NCI-H146 treated with DMSO at 0.1 percent for 48 hours (cell line): ENCODE measurements around the gene SEMA3A.

ENCODE experiments used
- DNase-seq: peaks from one replicate; lab custom pipeline; 2025; ENCODE audit not compliant: unreplicated experiment; lab: John Stamatoyannopoulos, UW

Gene SEMA3A

GRCh38 chr7:84196084-84196503 is 1.5 kb upstream of the SEMA3A start:
- DNase-seq, result no peak

- DNase-seq, result no peak
These were observed 889 bp upstream of the SEMA3A start for GRCh38 chr7:84195295-84196060.

GRCh38 chr7:84193747-84194146 is 842 bp downstream of the SEMA3A start:
- no peak for DNase-seq

GRCh38 chr7:84191842-84192241 is 2.7 kb downstream of the SEMA3A start:
- DNase-seq, result no peak

GRCh38 chr7:84191261-84191660 is 3.3 kb downstream of the SEMA3A start:
- DNase-seq, result no peak

- no peak for DNase-seq
These were observed 4.4 kb downstream of the SEMA3A start for GRCh38 chr7:84190016-84190705.

- no peak for DNase-seq
These were observed 5.7 kb downstream of the SEMA3A start for GRCh38 chr7:84188786-84189405.

GRCh38 chr7:84187813-84188510 is 6.6 kb downstream of the SEMA3A start:
- no peak for DNase-seq

- DNase-seq, result no peak
These were observed 7.3 kb downstream of the SEMA3A start for GRCh38 chr7:84187087-84187805.

GRCh38 chr7:84183741-84184140 is 10.8 kb downstream of the SEMA3A start:
- no peak for DNase-seq

GRCh38 chr7:84182301-84182700 is 12.3 kb downstream of the SEMA3A start:
- no peak for DNase-seq

GRCh38 chr7:84181628-84182027 is 13.0 kb downstream of the SEMA3A start:
- no peak for DNase-seq

- DNase-seq, result peak; percentile 43
These were observed 16.7 kb downstream of the SEMA3A start for GRCh38 chr7:84177758-84178412.

- no peak for DNase-seq
These were observed 17.9 kb downstream of the SEMA3A start for GRCh38 chr7:84176716-84177115.

- DNase-seq, result no peak
These were observed 19.1 kb downstream of the SEMA3A start for GRCh38 chr7:84175461-84175860.

GRCh38 chr7:84170646-84171045 is 23.9 kb downstream of the SEMA3A start:
- DNase-seq, result no peak

- DNase-seq, result no peak
These were observed 32.0 kb downstream of the SEMA3A start for GRCh38 chr7:84162584-84162983.

GRCh38 chr7:84162125-84162524 is 32.5 kb downstream of the SEMA3A start:
- DNase-seq, result no peak

GRCh38 chr7:84161398-84161797 is 33.2 kb downstream of the SEMA3A start:
- DNase-seq, result no peak

GRCh38 chr7:84159435-84159834 is 35.2 kb downstream of the SEMA3A start:
- DNase-seq, result no peak
